DMS53 treated with DMSO at 0.1 percent for 48 hours (cell line): ENCODE data around the gene NPAT.
"Not testable (repeated sequence)": the region's sequence is repeated elsewhere in the genome, so short reads cannot be mapped to it uniquely, and the experiment has no call there.

ENCODE experiments used
- DNase-seq: peaks from one replicate; lab custom pipeline; 2025; ENCODE audit not compliant: unreplicated experiment; lab: John Stamatoyannopoulos, UW

Gene NPAT

GRCh38 chr11:108220721-108221336, 1.6 kb downstream of the NPAT start:
- no peak for DNase-seq

- no peak for DNase-seq
Observed at GRCh38 chr11:108218912-108219783, 3.3 kb downstream of the NPAT start.

GRCh38 chr11:108218455-108218854, 4.0 kb downstream of the NPAT start:
- no peak for DNase-seq

- no peak for DNase-seq
Observed at GRCh38 chr11:108216988-108217387, 5.5 kb downstream of the NPAT start.

- DNase-seq: no peak
Observed at GRCh38 chr11:108213784-108214183, 8.7 kb downstream of the NPAT start.

- no peak for DNase-seq
Observed at GRCh38 chr11:108210441-108210840, 12.0 kb downstream of the NPAT start.

- DNase-seq: no peak
Observed at GRCh38 chr11:108207683-108208060, 14.8 kb downstream of the NPAT start.

GRCh38 chr11:108206969-108207682, 15.3 kb downstream of the NPAT start:
- DNase-seq: no peak

GRCh38 chr11:108206171-108206570, 16.3 kb downstream of the NPAT start:
- DNase-seq: no peak

- no peak for DNase-seq
Observed at GRCh38 chr11:108204929-108205499, 17.4 kb downstream of the NPAT start.

- no peak for DNase-seq
Observed at GRCh38 chr11:108204376-108204775, 18.1 kb downstream of the NPAT start.

GRCh38 chr11:108203075-108203474, 19.4 kb downstream of the NPAT start:
- DNase-seq: no peak

GRCh38 chr11:108199446-108200321, 22.8 kb downstream of the NPAT start:
- DNase-seq: no peak

- no peak for DNase-seq
Observed at GRCh38 chr11:108198833-108199232, 23.6 kb downstream of the NPAT start.

- DNase-seq: no peak
Observed at GRCh38 chr11:108197351-108197750, 25.1 kb downstream of the NPAT start.

GRCh38 chr11:108196901-108197300, 25.5 kb downstream of the NPAT start:
- no peak for DNase-seq

- DNase-seq: no peak
Observed at GRCh38 chr11:108193725-108194124, 28.7 kb downstream of the NPAT start.

- DNase-seq: no peak
Observed at GRCh38 chr11:108177570-108177969, 44.9 kb downstream of the NPAT start.

- DNase-seq: no peak
Observed at GRCh38 chr11:108170184-108170583, 52.3 kb downstream of the NPAT start.

- DNase-seq: no peak
Observed at GRCh38 chr11:108167624-108168023, 54.8 kb downstream of the NPAT start.

GRCh38 chr11:108162878-108163277, 59.6 kb downstream of the NPAT start:
- DNase-seq: not testable (repeated sequence)
